ENCODE measurements around the gene SSC5D.
A peak's percentile ranks its signal among the peaks of the same experiment; 100 is the strongest.

The SSC5D gene

DNA sequence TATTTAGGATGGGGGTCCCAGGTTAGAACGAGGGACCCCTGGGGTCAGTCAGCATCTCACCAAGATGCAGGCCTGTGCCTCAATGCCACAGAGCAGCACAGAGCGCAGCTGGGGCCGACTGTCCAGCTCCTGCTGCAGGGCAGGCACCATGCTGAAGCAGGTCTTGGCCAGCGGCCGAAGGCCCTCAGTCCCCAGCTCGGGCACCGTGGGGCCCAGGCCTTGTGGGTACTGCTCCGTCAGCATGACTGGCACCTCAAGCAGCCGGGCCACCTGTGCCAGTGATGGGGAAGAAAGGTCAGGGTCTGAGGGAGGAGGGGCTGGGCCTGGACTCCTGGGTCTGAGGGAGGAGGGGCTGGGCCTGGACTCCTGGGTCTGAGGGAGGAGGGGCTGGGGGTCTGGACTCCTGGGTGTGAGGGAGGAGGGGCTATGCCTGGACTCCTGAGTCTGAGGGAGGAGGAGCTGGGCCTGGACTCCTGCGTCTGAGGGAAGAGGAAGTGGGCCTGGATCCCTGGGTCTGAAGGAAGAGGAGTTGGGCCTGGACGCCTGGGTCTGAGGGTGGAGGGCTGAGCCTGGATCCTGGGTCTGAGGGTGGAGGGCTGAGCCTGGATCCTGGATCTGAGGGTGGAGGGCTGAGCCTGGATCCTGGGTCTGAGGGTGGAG is 32.5 kb upstream of the SSC5D start:
- no peak for DNase-seq

- no peak for DNase-seq
Measured at GRCh38 chr19:55456347-55456746, 31.9 kb upstream of the SSC5D start.

GRCh38 chr19:55457683-55458457 is 30.4 kb upstream of the SSC5D start:
- no peak for DNase-seq

DNA sequence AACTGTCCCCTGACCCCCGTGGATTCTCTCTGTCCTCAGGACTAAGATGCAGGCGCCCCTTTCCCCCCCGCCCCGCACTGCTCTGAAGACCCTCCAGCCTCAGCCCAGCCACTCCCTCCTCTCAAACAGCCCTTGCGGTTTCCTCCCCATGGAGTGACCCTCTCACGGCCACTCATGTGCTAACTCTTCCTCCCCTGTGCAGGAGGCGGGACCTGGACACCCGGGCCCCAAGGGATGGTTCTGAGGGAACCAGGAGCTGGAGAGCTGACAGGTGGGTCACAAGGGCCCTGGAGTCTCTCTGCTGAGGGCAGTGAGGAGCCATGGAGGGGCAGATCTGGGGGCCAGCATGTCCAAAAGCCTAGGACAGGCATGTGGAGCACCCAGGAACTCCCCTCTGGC is 28.7 kb upstream of the SSC5D start:
- DNase-seq: no peak

DNA sequence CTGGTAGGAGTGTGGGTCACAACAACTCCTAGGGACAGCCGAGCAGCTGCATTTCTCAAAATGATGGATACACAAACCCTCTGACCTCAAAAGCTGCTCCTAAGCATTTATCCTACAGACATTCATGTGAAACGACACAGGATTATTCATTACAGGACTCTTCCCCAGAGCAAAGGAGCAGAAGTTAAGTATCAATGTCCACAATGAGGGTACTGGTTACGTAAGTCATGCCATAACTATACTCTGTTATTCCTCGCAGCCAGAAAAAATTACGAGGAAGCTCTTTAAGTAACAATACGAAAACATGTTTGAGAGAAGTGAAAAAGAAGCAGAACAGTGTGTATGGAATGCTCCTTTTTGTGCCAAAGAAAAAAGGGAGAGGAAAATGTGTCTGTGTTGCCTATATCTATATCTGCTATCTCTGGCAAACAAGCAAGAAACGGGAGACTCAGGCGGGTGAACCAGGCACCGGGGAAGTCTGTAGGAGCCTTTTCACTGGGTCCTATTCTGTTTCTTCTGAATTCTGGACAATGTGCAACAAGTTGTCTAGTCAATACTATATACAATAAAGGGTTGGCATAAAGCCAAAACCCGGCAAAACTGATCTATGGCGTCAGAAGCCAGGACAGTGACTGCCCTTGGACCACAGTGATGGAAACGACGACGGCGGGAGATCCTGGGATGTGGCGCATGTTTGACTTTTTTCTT is 28.1 kb upstream of the SSC5D start:
- no peak for DNase-seq

GRCh38 chr19:55460670-55461258 is 27.5 kb upstream of the SSC5D start:
- no peak for DNase-seq

GRCh38 chr19:55461259-55461973 is 26.8 kb upstream of the SSC5D start, which contains the start of gene ISOC2:
ISOC2 (minus strand) TSS chr19:55461642; CDS start chr19:55456486, 5,156 bp downstream.
- DNase-seq: peak; percentile 100

DNA sequence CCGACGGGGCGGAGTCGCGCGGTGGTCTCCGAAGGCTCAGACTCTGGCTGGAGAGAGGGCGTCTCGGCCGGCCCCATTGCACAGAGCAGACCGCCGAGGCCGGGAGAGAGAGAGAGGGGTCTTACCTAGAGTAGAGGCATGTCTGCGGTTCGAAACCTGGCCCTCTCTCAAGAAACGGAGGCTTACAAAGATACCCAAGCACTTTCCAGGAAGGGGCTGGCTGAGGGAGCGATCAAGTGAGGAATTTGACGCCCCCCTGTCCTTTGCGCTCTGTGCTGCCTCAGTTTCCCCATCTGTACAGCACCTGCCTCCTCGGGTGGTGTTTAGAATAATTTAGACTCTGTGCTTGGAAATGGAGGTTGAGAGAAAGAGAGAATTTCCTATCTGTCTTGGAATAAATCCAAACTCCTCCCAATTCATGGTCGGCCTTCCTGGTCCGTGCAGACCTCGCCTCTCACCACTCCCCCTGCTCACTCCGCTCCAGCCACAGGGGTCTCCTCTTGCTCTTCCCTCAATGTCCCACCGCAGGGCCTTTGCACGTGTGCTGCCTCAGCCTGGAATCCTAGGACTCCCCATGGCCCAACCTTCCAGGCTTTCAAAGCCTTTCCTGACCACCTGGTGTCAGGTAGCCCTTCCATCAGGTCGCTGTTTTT is 26.1 kb upstream of the SSC5D start:
- DNase-seq: no peak

DNA sequence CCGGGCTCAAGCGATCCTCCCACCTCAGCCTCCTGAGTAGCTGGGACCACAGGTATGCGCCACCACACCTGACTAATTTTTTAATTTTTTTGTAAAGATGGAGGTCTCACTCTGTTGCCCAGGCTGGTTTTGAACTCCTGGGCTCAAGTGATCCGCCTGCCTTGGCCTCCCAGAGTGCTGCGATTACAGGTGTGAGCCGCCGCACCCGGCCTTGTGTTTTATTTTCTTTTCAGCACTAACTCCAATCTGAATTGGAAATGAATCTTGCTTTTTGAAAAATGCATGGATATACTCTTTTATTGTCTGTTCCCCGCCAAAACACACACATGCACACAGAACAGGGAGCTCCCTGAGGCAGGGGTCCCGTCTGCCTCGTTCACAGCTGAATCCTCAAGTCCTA is 25.5 kb upstream of the SSC5D start:
- DNase-seq: no peak

- no peak for DNase-seq
Measured at GRCh38 chr19:55463583-55464031, 24.6 kb upstream of the SSC5D start.

DNA sequence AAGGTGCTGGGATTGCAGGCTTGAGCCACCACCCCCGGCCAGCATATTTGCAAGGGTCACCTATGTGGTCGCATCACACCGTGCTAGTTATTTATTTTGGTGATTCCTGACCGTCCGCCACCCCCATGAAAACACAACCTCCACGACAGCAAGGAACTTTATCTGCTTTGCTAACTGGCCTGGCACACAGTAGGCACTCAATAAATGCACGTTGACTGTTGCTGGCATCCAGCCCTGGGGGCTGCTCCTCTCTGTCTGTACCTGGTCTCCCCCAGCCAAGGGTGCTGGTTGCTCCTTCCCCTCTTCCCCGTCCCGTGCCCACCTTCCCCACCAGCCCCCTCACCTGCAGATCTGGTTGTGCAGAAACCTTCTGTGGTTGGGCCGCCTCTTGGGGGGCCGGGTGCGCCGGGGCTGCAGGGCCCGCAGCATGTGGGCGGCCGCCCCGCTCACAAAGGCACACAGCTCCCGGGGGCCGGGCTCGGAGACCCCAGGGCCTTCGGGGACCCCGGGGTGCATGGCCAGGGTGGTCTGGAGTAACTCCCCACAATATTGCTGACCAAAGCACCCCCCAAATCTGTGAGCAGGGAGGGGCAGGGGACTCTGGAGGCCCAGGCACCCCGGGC is 24.1 kb upstream of the SSC5D start:
- DNase-seq: no peak

- DNase-seq: no peak
Measured at GRCh38 chr19:55464662-55465054, 23.6 kb upstream of the SSC5D start, which contains the start of gene C19orf85. C19orf85 (minus strand) TSS chr19:55464751; CDS start chr19:55464554, 197 bp downstream.

DNA sequence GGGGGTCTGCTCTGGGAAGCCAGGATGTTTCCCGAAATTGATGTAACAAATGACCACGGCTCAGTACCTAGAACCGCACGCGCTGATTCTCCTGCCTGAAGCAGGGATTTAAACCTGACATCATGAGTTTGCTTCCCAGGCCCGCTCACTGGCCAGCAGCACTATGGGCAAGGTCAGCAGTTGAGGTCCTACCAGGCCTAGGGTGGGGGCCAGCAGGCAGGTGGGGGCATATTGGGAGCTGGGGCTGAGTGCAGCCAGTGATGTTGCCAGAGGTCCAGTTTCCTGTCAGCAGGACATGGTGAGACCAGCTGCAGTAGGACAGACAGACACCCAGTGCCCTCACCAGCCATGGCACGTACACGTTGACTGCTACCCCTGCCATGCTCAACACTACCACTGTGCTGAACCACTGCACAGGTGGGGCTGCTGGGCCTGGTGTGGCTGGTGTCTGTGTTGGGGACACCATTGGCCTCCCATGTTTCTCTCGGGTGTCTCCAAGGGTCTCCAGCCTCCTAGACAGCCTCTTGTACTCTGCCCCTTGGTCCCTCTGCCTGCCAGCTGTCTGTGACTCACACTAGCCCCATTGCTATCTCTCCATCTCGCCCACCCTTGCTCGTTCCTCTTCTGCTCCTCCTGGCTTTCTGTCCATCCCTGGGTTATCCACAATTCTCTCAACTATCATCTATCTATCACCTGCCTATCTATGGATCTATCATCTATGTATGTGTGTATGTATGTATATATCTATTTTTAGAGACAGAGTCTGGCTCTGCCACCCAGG is 22.6 kb upstream of the SSC5D start:
- DNase-seq: no peak

DNA sequence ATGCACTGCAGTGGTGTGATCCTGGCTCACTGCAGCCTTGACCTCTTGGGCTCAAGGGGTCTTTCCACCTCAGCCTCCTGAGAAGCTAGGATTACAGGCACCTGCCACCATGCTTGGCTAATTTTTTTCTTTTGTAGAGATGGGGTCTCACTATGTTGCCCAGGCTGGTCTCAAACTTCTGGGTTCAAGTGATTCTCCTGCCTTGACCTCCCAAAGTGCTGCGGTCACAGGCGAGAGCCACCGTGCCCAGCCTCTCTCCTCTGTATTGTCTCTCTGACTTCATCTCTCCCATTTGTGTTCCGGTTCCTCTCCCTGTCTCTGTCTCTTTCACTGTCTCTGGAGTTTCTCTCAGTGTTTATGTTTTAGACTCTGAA is 22.0 kb upstream of the SSC5D start:
- no peak for DNase-seq

- DNase-seq: peak; percentile 54
Measured at GRCh38 chr19:55467236-55468053, 20.8 kb upstream of the SSC5D start.

GRCh38 chr19:55468054-55468393 is 20.2 kb upstream of the SSC5D start:
- no peak for DNase-seq

DNA sequence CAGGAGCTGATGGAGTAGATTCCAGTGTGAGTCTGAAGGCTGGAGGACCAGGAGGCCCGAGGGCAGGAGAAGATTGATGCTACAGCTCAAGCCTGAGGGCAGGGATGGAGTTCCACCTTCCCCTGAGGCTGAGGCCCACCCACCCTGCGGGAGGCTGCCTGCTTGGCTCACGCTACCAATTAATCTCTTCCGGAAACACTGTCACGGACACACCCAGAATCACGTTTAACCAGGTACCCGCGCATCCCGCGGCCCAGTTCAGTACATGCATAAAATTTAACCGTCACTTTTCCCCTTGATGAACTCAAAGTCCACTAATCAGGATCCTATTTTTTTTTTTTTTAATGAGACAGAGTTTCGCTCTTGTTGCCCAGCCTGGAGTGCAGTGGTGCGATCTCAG is 17.0 kb upstream of the SSC5D start:
- DNase-seq: no peak

GRCh38 chr19:55472463-55472862 is 15.8 kb upstream of the SSC5D start:
- no peak for DNase-seq

DNA sequence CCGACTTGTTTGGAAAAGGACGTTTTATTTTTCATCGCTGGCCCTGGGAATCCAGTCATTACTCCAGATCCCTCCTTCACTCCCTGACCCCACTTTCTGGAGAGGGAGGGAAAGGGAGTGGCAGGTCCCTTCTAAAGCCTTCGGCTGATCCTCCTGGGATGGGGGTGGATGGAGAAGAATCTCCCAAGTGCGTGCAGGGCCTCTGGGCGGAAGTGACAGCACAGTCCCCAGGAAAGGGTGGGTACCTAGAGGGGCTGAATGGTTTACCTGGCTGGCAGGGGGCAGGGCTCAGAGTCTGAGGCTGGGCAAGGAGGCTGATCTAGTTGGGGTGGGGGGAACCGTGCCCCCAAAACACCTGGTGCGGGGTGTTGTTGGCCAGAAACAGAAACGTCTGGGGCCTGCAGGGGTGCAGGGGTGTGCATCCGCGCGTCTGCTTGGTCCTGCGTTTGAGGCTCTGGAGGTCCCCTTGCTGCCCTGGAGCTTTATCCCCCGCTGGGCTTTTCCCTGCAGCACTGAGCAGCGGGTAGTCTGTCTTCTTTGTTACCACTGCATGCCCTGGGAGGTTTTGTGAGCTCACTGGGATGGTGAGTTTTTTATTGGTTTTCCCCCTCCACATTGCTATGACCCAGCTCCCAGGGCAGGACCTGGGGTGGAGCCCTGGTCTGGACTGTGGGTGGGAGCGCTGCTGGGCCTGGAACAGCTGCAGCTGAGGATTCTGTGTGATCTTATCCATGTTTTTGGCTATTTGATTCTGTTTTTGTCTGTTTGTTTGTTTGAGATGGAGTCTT is 14.8 kb upstream of the SSC5D start:
- DNase-seq: no peak
